Epidermal melanocyte (primary cell): ENCODE results near the gene SIL1.
"Not testable (repeated sequence)": the region's sequence is repeated elsewhere in the genome, so short reads cannot be mapped to it uniquely, and the experiment has no call there.

Experiments used
- DNase-seq: peaks from one replicate; pipeline ENCODE4 v3.0.0; 2011; ENCODE audit warnings: low spot score; ENCODE audit not compliant: insufficient read length

SIL1 gene

DNA sequence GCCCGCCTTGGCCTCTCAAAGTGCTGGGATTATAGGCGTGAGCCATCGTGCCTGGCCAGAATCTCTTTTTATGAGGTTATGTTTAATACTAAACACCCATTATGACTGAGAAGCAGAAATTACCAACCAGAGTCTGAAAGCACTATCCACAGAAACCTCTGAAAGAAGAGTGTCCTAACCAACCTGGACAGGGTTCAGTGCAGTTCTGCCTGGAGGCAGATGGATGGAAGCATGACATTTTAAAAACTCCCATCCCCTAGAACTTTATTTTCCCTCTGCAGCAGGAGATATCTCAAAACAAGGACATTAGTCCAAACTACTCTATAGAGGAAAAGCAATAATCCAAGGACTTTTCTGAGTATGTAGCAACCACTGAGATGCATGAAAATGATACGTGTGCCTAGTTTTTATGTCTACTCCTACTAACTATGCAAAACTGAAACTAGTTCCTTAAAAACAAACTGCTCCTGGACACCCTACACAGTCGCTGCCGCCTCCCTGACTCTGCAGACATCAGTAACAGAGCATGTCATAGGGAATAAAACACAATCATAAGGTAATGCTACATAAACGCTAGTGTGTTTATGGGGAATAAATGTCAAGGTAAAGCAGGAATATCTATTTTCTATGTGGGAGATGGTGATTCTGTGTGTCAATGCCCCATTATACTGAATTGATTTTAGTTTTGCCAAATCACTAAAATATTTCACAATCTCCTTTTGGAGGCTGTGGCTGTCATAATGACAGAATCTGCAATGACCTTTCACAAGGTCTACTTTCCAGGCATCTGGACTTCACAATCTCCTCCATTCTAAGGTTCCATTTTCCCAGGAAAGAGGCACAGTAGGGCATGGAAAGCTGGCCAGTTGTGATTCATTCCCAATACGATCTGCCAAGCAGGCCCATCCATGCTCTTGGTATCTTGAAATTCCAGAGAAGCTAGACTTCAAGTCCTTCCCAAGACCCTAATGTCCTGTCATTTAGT, 122.8 kb downstream of the SIL1 start:
- DNase-seq: no peak

DNA sequence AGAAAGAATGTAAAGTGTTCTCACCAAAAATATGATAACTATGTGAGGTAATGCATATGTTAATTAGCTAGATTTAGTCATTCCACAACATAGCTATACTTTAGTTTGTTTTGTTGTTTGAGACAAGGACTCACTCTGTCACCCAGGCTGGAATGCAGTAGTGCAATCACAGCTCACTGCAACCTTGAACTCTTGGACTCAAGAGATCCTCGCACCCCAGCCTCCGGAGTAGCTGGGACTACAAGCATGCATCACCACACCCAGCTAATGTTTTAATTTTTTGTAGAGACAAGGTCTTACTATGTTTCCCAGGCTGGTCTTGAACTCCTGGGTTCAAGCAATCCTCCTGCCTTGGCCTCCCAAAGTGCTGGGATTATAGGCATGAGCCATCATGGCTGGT, 124.2 kb downstream of the SIL1 start:
- DNase-seq: not testable (repeated sequence)

DNA sequence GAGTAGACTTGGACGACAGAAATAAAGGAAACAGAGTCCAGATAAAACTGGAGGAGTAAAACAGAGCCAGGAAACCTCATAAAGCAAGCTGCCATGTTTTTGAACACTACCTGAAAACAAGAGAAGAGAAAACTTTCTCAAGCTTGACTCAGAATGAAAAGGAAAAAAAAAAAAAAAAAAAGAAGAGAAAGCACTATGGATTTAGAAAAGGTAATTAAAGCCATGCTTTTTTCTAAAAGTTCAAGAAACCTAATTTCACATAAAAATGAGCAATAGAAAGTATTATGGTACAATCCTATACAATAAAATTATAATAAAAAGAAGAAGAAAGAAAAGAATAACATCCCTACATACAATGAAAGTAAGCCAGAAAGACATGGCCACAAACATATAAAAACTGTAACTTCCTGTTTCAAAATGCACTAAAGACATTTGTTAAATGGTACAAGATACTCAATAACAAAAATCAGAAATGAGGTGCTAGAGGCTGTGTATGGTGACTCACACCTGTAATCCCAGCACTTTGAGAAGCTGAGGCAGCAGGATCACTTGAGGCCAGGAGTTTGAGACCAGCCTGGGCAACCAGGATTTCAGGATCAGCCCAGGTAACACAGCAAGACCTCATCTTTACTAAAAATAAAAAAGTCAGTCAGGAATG, 129.5 kb downstream of the SIL1 start:
- DNase-seq: no peak

DNA sequence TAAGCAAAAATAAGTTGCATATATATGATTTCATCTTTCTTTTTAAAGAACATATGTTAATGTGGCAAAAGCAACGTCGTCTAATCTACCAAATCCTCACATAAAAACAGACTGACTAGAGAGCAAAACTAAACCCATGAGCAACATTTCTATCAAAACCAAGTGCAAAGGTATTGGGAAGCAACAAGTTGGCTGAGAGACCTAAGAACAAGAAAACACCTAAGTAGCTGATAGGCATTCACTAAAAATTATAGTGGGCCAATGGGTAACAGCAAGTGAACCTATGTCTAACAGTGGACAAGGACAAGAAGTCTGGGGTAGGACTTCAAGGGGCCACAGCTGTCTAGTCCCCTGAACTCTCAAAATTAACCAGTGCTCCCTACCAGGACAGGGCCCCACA, 130.1 kb downstream of the SIL1 start:
- no peak for DNase-seq

DNA sequence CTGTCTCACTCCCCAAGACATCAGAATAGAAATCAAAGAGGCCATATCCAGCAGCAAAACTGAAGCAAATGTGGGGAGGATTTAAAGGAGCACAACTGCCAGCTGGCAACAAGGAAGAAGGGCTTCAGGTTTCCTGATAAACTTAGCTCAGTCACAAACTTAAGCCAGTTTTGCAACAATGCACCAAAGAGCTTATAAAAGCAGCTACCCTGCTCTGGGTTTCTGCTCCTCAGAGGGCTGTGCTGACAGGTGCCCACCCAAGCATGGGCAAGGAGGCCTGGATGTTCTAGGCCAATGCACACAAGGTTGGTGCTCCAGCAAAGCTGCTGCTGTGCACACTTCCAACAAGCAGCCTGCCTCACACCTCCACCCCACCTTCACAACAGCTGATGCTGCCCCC, 132.9 kb downstream of the SIL1 start:
- DNase-seq: no peak

DNA sequence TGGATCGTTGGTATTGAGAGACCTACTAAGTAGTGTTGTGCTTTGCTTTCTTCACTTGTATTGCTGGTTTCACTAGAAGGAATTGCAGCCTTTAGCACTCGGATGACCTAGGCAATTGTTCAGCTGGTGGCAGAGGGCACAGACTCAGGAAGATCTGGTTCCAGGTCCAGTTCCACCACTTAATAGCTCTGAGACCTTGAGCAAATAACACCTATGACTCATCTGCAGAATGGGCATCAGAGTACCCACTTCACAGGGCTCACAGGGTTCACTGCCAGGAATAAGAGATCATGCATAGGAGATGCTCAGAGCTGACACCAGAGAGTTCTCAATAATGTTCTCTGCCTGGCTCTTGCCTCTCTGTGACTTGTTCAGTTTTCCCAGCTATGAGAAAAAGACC, 133.6 kb downstream of the SIL1 start:
- no peak for DNase-seq

DNA sequence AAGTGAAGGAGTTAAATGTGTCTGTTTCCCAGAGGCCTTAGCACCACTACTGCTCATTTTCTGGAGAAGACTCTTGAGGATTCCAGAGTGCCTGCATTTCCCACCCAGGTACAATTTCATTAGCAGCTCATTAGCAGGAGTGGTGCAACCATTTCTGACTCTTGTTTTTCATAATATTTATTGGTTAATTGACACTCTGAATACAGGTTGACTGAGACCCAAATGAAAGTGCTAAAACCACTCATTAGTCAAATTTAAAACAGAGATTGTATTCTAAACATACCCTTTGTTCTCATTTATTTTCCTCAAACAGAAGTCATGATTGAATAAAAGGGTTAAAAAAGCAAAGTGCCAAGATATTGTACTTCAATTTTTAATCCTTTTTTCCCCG, 134.5 kb downstream of the SIL1 start:
- DNase-seq: no peak

DNA sequence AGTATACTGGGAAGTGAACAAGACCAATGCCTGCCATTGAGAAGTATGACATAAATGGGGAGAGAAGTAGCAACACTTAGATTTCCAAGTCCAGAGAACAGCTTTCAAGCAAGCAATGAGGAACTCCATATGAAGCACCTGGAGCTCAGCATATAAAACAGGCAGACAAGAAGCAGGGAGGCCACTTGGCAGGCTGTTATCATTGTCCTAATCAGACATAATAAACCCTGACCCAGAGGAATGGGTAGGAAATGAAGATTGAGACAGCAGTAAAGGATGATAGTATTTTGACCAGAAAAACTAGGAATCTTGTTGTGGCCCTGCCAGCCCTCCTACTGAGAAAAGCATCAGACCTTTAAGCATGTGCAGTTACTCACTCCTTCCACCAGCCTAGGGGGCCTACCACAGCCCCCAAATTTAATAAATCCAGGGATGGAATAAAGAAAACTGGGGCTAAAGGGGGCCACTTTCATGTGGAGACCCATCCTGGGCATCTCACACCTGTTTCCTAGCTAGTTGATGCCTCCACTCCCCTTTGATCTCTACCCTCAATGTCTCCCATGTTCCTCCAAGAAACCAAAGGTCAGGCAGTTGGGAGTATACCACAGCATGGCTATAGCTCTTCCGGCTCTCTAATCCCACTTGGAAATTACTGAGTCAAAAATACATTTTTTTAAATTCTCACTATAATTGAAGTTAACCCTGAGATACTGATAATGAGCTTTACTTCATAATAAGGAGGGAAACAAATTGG, 135.1 kb downstream of the SIL1 start:
- DNase-seq: no peak

DNA sequence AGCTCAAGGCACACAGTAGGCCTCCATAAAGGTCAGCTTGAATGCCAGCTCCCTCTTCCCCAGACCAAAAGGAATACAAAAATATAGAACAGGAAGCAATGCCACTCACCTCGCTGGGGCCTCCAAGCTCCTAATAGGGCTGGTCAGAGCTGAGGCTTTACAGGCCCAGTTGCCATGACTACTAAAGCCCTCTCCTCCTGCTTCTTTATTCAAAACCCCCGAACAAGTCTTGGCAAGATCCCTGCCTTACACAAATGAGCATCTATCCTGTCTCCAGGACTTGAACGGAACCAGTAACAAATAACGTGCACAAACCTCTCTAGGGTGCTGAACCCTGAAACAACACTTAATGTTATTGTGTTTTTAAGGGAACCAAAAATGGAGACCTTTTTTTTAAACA, 136.3 kb downstream of the SIL1 start:
- DNase-seq: no peak

DNA sequence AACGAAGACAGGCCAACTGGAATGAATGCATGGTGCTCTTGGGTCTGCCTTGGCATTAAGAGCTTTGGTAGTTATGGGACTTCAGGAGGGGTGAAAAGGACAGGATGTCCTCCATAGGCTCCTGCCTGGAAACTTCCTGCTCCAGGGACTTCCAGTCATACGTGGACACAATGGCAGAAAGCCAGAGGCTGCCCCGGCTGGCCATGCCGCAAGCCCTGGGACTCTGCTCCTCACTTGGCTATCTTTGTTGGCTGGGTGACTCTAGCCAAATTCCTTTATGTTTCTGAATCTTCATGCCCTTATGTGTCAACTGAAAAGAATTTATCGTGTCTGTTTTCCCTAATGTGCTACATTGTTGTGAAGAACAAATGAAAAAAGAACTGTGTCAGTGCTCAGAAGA, 136.9 kb downstream of the SIL1 start:
- no peak for DNase-seq

DNA sequence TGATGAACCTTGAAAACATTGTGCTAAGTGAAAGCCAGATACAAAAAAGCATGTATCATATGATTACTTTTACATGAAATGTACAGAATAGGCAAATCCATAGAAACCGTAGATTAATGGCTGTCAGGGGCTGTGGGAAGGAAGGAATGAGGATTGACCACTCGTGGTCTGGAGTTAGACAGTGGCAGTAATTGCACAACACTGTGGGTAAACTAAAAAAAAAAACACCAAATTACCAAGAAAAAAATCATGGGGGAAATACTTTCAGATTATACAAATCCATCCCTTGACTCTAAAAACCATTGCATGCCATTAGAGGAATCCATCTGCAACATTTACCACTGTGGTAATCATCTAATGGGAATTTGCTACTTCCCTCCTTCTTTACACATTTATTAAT, 140.0 kb downstream of the SIL1 start:
- DNase-seq: no peak

DNA sequence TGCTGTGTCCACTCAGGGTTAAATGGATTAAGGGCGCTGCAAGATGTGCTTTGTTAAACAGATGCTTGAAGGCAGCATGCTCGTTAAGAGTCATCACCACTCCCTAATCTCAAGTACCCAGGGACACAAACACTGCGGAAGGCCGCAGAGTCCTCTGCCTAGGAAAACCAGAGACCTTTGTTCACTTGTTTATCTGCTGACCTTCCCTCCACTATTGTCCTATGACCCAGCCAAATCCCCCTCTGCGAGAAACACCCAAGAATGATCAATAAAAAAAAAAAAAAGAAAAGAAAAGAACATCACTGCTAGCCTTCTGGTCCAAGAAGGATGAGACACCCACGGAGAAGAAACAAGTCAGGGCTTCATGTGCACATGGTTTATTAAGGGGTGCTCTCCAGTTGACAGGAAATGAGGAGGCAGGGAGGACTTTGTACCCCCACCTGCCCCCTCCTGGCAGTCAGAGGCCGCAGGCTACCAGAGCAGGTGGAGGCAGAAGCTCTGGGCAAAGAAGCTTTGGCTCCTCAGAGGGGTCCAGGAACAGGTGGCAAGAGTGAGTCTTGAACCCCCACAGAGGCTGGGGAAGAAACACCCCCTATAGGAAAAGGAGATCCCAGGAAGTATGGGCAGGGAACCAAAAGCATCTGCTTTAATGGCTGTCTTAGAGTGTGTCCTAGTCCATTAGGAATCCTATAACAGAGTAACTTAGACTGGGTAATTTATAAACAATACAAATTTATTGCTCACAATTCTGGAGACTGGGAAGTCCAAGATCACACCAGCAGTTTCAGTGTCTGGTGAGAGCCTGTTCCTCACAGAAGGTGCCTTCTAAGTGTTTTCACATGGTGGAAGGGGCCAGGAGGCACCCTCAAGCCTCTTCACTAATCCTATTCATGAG, 140.9 kb downstream of the SIL1 start:
- not testable (repeated sequence) for DNase-seq

DNA sequence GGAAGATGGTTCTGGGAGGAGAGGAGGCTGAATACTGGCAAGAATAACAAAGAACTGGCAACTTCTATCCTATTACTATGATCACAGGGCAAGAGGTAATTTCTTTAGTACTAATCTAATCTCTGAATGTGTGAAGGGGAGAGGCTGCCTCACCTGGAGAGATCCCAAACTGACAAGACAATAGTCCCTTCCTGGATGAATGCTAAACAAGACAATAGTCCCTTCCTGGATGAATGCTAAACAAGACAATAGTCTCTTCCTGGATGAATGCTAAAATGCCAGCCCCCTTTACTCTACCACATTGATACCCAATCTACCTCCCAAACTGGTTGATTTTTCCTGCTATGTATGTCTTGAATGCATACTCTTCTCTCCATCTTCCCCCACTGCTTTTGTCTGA, 145.2 kb downstream of the SIL1 start:
- no peak for DNase-seq

DNA sequence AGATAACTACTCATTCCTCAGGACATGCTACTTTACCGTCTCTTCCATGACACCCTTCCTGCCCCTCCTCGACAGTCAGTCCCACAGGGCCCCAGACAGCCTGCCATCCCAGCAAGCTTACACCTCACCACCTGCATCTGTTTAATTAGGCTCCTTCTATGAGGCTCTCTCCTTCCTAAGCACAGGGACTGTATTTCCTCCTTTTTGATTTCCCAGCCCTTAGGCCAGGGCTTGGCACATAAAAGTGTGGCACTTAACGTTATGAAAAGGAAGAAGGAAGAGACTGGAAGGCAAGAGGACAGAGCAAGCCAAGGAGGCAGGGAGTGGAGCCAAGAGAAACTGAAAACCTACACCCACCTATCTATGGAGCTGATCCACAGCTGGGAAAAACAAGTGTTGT, 146.8 kb downstream of the SIL1 start:
- no peak for DNase-seq

DNA sequence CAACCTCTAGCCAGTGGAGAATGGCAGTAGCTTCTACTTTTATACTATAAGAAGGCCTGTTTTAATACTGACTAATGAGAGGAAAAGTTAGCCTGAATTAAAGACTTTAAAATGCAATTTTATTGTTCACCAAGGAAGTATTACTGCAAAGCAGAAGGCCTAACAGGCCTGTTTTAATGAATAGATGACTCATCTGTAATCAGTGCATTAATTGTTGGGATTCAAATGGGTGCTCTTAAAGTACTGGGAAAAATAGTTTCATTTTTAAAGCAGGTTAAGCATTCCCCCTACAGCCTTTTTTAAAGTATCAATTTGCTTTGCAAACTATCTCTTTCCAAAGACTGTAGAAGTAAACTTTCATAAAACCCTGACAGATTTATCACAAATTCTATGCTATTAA, 147.7 kb downstream of the SIL1 start:
- no peak for DNase-seq

DNA sequence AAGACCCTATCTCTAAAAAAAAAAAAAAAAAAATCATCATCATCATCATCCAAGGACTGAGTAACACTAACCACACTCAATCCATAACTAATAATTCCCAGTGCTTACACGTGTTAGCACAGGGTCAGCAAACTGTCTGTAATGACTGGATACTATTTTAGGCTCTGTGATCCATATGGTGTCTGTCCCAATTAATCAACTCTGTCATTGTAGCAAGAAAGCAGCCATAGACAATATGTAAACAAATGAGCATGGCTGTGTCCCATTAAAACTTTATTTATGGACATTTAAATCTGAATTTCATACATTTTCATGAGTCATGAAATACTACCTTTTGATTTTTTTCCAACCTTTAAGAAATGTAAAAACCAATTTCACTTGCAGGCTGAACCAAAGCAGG, 148.4 kb downstream of the SIL1 start:
- DNase-seq: no peak

DNA sequence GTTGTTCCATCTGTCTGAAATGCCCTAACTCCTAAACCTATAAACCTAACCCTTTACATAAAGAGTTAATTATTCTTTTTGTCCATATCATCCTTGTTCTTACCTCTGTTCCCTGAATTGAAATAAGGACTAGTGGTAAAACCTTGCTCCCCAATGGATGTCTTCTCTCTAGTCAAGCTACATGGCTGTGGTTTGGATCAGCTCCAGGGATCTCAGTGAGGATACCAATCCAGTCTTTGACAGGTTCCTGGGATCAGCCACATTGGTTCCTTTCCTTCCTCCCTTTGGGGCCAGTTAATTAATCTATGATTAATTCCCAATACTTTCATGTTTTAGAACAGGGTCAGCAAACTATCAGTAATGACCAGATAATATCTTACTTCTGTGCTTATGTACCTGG, 151.6 kb downstream of the SIL1 start:
- no peak for DNase-seq

DNA sequence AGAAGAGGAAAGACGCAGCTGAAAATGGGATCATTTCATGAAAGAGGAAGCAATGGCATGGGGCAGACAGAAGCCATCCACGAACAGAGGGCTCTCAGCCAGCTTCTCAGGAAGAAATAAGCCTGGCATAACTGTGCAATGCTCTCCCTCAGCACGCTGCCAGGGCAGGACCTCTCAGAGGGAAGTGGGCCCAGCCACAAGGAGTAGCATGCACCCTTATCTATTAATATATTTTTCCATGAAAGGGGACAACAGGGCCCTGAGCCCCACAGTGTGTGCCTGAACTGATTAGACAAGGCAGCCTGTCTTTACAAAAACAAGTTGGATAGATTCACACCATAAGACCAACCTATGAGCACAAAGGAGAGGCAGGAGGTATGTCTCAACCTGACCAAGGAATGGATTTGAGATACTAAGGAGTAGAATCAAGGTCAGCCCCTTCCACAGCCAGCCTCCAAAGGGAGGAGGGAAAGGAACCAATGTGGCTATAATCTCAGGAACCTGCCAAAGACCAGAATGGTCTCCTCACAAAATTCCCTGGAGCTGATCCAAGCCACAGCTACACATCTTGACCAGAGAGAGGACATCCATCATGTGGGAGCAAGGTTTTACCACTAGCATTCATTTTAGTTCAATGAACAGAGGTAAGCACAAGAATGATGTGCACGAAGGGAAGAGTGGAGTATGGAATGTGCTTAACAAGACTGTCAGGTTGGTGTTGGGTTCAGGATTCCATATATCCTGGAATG, 154.8 kb downstream of the SIL1 start:
- DNase-seq: no peak

DNA sequence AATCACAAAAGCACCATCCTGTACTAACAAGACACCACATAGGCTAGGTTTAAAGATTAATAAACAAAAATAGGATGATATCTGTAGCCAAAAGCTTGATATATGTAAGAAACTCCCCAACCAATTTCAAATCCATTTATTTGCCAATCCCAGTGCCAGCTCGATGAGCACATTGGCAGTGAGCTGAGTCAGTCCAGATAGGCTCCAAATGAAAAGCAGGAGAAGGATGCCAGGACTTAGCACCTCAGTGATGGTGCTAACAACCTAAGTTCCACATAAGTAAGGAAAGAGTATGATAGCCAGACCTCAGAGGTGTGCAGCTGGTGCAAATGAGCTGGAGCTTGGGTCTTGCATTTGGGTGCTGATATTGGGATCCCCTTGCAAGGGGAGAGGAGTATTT, 158.1 kb downstream of the SIL1 start:
- DNase-seq: no peak

DNA sequence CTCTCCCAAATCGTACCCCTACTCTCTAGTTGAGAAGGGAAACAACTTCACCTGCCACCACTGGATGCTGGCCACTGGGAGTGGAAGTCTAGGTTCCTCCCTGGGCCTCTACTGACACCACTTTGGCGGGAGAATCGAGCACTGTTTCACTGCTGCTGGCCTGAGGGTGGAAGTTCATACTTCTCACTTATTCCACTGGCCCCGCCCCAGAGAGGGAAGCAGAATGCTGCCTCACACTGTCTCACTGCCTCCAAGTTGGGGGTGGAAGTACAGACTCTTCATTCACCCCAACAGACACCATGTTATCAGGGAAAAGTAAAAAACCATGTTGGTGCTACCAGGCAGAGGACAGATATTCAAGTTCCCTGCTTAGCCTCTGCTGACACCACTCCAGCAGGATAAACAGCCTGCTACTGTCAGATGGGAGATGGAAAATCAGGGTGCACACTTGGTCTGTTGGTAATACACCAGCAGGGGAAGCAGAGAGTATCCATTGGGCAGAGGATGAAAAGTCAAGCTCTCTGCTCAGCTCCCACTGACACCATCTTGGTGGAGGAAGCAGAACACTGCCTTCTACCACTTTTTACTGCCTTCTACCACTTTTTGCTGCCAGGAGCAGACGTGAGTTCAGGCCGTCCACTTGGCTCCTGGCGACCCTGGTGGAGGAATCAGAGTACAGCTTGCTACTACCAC, 159.4 kb downstream of the SIL1 start:
- no peak for DNase-seq
